GM19467 (cell line): ENCODE data around the gene ERBB4.
"Not testable (repeated sequence)": the region's sequence is repeated elsewhere in the genome, so short reads cannot be mapped to it uniquely, and the experiment has no call there.

Experiments used
- ATAC-seq: cut with Tn5 transposase; IDR thresholded peaks from one replicate; pipeline ENCODE4 v1.9.1; 2021; ENCODE audit warnings: mild to moderate bottlenecking, moderate library complexity; ENCODE audit not compliant: unreplicated experiment

ERBB4 gene

GRCh38 chr2:211654211-211654780 is 884.3 kb downstream of the ERBB4 start:
- ATAC-seq: no peak

DNA sequence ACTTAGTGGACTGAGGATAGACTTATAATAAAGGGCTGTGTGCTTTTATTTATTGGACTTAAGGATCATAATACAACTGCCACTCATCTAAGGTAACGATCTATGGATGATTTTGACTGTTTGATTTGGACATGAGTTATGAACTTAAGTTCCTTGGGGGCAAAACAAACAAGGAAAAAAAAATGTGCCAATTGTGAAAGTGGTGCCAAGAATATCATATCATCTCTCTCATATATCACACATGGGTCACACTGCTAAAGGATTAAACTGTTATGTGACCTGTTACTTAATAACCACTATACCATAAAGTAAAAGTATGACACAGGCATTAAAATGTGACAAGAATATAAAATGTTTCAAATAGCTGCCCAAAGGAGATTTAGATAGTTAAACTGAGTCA is 886.3 kb downstream of the ERBB4 start:
- ATAC-seq: no peak

DNA sequence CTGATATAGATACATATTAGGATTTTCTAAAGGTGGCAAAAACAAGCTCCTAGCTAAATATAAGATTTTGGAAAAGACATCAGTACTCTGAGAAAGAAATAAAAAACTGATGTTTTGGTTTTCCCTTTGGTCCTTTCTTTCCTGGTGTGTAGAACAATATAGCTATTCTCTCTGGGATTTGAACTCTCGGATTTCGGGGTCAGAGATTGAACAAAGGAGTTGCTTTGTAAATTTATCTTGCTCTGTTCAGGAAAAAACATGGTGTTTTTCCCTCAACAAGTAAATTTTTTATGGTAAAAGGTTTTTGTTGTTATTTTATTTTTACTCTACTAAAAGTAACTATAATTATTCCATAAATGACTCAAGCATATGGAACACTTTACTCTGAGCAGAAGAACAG is 889.3 kb downstream of the ERBB4 start:
- no peak for ATAC-seq

DNA sequence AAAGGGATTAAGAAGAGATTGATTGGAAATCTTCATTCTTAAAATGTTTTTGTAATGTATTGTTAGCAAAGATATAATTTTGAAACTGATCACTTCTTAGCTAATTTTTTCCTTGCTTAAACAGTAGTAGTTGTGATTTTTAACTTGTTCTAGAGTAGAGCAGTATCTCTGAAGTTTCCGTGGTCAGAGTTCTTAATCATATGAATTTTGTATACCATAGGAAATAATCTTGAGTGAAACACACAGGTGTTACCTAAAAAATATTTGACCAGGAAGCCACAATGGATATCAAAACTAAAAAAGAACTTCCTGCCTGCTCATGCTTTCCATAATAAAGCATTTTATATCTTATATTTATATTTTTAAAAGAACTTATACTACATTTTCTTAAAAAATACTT is 907.1 kb downstream of the ERBB4 start:
- ATAC-seq: no peak

GRCh38 chr2:211623096-211623495 is 915.5 kb downstream of the ERBB4 start:
- ATAC-seq: no peak

DNA sequence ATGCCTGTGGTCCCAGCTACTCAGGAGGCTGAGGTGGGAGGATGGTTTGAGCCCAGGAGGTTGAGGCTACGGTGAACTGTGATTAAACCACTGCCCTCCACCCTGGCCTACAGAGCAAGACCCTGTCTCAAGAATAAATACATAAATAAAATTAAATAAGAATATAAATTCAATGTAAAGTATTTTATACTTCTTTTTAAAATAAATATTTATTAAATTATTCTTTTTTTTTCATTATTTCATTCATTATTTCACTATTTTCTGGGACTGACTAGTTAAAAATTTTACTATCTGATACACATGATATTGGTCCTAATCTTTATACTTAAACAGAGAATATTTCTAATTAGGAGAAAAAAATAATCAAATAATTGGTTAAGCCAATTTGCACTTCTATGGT is 917.6 kb downstream of the ERBB4 start:
- ATAC-seq: no peak

- ATAC-seq: no peak
Measured at GRCh38 chr2:211617803-211618202, 920.8 kb downstream of the ERBB4 start.

DNA sequence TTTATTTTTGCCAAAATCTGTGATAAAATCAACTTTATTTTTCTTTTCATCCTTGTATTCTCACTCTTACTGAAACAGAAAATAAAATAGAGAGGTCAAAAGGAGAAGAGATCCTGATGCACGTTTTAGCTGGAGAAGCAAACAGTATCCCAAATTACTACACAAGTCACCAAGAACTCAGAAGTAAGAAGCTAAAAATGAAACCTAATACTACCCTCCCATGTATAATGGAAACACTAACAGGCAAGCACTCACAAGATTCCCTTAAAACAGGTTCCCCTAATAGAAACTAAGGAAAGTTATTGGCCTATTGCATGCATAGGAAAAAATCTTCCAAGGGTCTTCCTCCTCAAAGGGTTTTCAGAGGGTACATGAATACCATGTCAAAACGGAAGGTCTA is 927.0 kb downstream of the ERBB4 start:
- no peak for ATAC-seq

DNA sequence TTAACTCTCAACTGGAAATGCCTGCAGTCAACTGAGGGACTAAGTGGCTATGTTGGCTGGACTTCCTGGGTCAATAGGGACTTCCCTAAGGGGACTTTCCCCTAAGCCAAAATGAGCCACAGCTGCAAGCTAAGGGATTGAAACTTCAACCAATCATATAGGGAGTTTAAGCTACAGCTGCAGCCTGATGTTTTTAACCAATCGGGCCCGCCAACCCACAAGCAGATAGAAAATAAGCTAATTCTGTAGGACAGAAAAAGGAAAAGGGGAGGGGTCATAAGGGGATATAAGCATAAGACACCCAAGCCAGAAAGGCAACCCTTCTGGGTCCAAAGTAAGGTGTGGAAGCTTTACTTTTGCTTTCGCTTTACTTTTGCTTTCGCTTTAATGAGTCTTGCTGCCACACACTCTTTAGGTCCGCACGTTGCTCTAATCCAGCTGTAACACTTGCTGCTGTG is 927.5 kb downstream of the ERBB4 start:
- ATAC-seq: no peak

DNA sequence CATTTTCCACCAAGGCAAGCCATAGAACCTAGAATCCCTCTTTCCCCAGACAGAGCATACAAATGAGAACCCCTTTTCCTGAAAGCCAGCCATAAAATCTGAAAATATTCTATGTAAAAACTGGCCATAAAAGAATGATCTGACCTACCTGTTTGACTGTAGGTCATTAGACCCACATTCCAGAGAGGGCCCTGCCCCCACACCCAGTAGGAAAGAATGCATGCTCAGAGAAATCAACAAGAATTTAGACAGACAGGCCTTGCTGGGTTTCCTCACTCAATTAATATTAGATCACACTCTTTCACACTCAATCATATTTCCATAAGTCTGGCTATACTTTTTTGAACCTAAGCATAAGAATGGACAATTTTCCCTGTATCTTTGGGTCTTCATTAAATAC is 929.5 kb downstream of the ERBB4 start:
- no peak for ATAC-seq

GRCh38 chr2:211599146-211599545 is 939.5 kb downstream of the ERBB4 start:
- ATAC-seq: no peak

GRCh38 chr2:211598238-211598637 is 940.4 kb downstream of the ERBB4 start:
- no peak for ATAC-seq

DNA sequence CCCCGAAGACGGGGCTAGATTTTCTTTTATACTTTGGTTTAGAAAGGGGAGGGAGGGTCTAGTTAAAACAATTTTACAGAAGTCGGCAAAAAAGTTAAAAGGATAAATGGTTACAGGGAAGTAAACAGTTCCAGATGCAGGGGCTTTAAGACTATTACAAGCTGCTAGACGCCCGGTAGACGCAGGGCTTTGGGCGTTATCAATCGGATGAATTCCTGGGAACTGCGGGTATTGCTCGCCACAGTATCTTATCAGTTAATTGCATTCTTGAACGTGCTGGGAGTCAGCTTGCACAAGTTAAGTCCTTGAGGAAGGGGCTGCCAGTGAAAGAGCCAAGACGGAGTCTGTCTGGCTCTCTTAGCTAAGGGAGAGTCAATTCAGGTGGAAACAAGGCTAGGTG is 946.6 kb downstream of the ERBB4 start:
- ATAC-seq: not testable (repeated sequence)

DNA sequence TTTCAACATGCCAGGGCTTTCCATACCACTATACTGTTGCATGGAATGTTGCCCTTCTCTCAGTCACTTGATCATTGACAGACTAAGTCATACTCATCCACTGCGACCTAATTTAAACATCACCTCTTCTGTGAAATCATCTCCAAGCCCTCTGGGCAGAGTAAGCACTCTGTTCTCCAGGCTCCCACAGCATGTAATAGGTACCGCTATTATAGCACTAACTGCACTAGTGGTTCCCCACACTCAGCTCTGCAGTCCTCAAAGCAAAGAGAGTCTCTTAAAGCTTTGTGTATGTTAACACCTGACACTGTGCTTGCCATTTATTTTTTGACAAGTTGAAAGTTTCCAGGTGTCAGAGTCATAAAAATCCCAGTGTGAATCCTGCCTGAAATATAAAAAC is 947.2 kb downstream of the ERBB4 start:
- no peak for ATAC-seq

DNA sequence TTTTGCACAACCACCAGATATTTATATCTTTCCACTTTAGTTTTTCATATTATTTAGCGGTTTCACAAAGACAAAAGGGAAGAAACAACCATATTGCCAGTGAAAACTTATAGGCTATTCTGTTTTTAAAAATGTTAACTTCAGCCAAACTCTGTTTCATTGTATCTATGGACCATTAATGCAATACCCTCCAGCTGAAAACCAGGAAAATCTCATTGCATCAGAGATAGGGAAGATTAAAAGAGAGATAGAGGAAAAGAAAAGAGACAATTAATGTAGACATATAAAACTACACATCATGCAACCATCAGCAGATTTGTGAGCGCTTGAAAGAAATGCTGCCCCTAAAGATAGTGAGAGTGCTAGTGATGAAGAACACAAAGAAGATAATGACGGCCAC is 970.2 kb downstream of the ERBB4 start:
- ATAC-seq: no peak

GRCh38 chr2:211564441-211564840 is 974.2 kb downstream of the ERBB4 start:
- no peak for ATAC-seq

- ATAC-seq: no peak
Measured at GRCh38 chr2:211545582-211545981, 993.0 kb downstream of the ERBB4 start.

- no peak for ATAC-seq
Measured at GRCh38 chr2:211534632-211535031, 1004.0 kb downstream of the ERBB4 start.

- not testable (repeated sequence) for ATAC-seq
Measured at GRCh38 chr2:211524248-211524647, 1014.4 kb downstream of the ERBB4 start.

DNA sequence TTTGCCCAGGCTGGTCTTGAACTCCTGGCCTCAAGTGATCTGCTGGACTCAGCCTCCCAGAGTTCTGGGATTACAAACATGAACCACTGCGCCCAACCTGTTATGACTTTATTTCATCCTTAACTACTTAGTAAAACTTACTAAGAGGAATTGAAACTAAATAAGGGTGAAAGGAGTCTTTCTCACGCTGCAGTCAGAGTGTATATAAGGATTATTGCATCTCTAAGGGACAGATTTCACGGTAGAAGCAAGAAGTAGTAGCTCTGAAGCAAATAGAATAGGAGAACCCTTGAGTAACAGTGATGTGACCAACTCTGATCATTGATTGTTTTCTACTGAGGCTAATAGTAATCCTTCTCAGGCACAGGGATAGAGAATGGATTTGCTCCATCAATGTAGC is 1022.1 kb downstream of the ERBB4 start:
- no peak for ATAC-seq

DNA sequence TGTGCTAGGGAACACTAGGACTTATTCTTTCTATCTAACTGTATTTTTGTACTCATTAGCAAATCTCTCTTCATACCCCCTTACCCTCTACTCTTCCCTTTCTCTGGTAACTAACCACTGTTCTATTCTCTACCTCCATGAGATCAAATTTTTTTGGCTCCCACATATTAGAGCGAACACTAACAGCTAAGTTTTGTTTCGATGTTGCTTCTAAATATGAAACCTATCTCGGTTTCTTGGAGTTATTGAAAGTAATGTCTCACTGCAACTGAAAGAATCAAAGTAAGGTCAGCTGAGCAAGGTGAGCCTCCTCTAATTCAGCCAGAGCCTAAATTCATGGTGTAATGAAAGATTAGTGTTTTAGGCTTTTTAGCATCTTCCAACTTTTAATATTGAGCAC is 1024.6 kb downstream of the ERBB4 start:
- no peak for ATAC-seq

GRCh38 chr2:211513446-211513845 is 1025.2 kb downstream of the ERBB4 start:
- no peak for ATAC-seq

DNA sequence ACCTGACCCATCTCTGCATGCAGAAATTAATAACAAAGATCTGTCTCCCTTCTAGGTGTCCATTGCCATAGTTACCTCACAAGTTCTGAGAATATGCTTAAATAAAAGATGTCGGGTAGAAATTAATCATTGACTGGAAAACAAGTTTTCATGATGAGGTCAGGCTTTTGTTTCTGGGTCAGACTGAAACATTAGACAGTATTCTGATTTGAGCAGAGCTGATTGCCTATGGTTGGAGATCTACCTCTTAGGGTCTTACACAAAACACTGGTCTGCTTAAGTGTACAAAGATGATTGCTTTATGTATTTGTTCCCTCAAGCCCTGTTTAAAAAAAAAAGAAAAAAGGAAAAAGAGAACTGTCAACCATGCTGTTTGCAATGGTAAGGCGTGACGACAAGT is 1025.8 kb downstream of the ERBB4 start:
- ATAC-seq: no peak
